Measurements from ENCODE around the gene PKHD1.

PKHD1 gene, protein sequence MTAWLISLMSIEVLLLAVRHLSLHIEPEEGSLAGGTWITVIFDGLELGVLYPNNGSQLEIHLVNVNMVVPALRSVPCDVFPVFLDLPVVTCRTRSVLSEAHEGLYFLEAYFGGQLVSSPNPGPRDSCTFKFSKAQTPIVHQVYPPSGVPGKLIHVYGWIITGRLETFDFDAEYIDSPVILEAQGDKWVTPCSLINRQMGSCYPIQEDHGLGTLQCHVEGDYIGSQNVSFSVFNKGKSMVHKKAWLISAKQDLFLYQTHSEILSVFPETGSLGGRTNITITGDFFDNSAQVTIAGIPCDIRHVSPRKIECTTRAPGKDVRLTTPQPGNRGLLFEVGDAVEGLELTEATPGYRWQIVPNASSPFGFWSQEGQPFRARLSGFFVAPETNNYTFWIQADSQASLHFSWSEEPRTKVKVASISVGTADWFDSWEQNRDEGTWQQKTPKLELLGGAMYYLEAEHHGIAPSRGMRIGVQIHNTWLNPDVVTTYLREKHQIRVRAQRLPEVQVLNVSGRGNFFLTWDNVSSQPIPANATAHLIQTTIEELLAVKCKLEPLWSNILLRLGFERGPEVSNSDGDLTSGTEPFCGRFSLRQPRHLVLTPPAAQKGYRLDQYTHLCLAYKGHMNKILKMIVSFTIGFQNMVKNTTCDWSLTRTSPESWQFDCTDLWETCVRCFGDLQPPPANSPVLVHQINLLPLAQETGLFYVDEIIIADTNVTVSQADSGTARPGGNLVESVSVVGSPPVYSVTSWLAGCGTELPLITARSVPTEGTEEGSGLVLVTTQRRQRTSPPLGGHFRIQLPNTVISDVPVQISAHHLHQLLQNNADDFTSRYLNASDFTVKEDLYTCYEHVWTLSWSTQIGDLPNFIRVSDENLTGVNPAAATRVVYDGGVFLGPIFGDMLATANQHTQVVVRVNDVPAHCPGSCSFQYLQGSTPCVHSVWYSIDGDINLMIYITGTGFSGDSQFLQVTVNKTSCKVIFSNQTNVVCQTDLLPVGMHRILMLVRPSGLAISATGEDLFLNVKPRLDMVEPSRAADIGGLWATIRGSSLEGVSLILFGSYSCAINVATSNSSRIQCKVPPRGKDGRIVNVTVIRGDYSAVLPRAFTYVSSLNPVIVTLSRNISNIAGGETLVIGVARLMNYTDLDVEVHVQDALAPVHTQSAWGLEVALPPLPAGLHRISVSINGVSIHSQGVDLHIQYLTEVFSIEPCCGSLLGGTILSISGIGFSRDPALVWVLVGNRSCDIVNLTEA (N-terminal part only)

DNA sequence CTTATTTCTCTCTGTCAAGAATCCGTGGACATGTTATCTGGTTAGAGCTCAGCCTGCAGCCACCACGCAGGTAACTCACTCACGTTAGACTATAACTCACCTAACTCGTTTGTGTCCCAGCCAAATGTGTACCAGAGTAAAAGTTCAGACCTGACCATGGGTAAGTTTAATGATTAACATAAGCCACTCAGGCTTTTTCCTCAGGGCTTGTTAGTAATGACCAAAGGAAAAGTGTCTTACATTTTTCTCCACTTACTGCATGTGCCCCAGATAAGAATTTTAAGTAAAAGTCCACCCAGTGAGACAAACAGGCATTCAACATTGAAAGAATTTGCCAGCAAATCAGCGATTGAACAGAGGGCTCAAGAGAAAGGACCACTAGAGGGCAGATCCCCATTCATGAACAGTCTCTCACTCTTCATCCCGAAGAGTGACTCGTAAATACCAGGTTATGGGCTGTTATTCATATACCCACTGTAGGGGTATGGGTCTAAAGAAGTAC lies at the start of gene PKHD1:
PKHD1 (minus strand) TSS at position 116 of the 502 bp plus-strand sequence. CDS start 2,680 bp downstream, outside the sequence.
- no peak within 1 kb of the TSS for H3K4me3 ChIP-seq (ENCODE audit: low read depth, low read length)

DNA sequence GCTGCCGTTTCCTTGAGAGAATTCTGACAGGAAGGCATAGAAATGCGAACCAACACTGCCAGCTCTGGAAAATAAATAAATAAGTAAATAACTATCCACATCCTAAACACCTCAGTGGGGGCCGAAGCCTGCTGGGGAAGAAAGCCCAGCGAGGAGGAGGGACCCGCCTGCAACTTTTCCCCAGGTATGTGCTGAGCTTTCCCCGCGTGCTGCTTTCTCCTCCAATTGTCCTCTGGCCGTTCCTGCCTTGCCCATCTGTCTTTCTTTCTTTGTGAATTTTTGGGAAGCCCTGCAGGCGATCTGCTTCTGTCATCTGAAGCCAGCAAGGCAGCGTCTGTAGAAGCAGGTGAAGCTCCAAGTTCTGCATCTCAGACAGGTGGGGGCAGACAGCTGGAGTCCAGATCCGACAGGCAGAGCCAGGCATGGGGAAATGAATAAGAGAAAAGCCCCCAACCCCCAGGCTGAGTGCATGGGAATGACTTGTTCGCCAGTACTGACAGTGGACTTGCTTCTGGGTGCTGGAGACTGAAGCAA lies 49.6 kb upstream of the PKHD1 start:
- no peak overlapping the region for H3K4me3 ChIP-seq (ENCODE audit: low read depth, low read length)

DNA sequence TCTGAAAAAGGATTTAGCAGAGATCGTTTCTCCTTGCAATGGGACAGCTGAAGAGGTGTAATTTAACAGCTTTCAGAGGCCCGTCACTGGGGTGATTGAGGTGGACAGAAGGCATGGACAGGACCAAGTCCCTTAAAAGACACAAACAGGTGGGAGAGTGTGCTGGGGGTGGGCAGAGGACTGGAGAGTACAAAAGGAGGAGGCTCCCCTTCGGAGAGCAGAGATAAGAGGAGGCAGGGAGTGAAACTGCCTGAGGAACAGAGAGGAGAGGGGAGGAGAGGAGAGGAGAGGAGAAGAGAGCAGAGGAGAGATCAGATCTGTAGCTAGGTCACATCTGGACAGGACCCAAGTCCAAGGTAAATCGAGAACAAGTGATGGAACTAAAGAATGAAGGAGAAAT lies 48.6 kb upstream of the PKHD1 start:
- no peak overlapping the region for H3K4me3 ChIP-seq (ENCODE audit: low read depth, low read length)

DNA sequence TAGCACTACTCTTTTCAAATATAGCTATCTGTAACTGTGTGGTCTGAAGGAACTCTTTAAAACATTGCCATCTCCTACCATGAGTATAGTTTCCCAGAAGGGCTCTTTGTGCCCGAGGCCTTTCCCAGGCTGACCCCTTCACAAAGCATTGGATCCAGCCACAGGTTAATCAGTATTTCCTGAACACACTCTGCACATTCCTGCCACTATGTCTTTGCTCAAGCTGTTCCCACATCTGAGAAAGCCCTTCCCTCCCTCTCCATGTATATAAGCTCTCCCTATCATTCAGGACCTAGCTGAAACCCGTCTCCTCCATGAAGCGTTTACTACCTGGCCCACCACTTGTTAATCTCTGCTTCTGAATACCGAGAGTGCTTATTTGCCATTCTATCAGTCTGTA lies 47.8 kb upstream of the PKHD1 start:
- no peak overlapping the region for H3K4me3 ChIP-seq (ENCODE audit: low read depth, low read length)

DNA sequence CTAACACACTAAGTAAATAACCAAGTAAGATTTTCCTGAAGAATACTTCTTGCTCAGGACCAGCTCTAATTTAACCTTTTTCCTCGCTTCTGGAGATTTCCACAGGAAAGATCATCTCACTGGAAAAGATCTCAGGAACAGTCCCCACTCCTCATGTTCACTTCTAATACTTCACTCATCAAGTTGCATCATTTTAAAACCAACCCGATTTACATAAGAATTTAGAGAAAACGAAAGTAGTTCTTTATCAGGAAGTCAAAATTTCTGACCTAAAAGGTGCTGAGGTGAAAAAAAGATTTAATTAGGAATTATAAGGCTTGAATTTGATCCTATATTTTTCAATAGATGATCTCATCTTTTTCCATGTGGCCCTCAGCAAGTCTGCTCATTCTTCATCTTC lies 46.6 kb upstream of the PKHD1 start:
- no peak overlapping the region for H3K4me3 ChIP-seq (ENCODE audit: low read depth, low read length)

DNA sequence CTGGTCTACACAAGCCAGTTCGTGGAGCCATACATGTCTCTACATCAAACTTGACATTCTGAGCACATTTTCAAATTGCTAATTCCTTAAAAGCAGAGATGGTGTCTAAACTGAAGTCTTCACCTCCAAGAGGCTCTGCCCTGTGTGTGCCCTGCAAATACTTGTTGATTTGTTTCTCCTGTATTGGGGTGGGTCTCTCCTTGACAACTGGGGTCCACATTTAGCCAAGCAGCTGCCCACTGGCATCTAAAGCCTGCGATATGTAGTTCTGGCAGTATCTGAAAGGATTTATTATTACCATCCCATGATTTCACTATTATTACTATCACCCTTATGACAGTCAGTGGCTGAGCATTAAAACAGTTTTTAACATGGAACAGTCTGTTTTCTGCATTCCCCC lies 45.9 kb upstream of the PKHD1 start:
- no peak overlapping the region for H3K4me3 ChIP-seq (ENCODE audit: low read depth, low read length)

DNA sequence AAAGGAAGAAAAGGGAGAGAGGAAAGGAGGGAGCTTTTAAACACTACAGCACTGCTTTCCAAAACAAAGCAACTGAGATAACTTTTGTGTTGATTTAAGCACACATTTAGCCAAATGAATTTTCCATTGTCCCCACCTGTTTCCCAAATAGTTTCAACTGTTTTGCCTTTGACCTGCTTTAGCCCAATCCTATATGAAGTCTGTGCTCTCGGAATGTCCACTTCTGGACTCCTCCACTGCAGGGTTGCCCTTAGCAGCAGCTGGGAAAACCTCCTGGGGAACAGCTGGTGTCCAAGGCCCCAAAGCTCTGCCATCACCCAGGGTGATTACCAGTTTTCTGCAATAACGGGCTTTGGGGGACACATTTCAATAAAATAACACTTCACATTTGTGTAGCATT lies 44.9 kb upstream of the PKHD1 start:
- no peak overlapping the region for H3K4me3 ChIP-seq (ENCODE audit: low read depth, low read length)

DNA sequence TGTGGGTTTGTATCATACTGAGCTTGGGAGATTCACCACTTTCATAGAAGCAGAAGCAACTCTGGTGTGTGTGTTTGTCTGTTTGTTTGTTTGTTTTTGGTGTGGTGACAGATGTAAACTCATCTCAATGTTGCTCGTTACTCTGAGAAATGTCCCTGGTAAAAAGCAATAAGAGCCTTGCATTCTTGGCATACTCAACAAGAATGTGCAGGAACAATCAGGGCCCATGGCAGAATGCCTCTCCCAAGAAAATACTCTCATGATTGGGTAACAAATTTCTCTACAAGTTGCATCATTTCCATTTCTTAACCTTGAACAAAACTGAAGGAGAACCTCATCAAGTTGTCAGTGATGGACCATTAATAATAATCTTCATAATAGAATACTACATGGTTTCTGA lies 43.0 kb upstream of the PKHD1 start:
- H3K4me3 ChIP-seq (ENCODE audit: low read depth, low read length), result no peak overlapping the region

DNA sequence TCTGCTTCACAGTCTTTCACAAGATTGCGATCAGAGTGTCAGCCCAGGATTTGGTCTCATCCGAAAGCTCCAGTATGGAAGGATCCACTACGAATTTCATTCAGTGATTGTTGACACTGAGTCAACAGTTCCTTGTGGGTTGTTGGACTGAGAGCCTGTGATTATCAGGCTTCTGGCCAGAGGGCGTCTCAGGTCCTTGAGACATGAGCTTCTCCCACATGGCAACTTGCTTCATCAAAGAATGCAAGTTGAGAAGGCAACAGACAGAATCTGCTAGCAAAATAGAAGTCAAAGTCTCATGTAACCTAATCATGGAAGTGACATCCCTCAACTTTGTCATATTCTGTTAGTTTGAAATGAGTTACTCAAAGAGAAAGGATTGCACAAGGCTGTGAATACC lies 40.5 kb upstream of the PKHD1 start:
- no peak overlapping the region for H3K4me3 ChIP-seq (ENCODE audit: low read depth, low read length)

DNA sequence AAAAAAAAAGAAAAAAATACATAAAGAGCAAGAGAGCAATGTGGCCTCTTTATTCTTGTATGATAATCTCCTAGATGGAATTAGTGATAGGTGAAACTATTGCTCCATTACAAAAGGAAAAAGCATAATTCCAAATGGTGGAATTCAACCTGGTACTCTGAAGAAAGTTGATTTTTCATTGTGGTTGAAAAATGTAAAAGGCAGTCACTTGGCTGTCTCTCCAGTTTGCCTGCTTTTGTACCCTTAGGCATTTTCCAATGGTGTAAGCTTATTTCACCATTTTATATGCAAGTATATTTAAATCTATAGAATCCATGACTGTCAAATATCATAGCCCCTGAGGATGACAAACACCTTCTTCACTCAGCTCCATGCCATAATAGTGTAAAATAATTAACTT lies 38.8 kb upstream of the PKHD1 start:
- no peak overlapping the region for H3K4me3 ChIP-seq (ENCODE audit: low read depth, low read length)

DNA sequence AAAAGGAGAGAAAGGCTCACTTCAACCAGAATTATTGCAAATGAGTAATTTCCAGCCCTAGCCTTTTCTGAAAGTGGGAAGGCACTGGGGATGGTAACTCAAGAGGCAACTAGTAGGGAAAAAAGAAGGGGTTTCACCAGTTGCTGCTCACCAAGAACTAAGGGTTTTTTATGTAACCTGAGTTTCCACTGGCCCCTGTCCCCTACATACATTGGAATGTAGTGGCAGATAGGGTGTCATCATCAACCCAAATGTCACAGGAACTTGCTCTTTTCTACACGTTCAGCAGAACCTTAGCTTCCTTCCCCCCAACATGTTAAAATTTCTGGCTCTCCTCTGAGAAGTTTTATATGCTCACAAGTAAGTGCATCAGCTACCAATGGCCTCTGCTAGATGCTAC lies 38.2 kb upstream of the PKHD1 start:
- no peak overlapping the region for H3K4me3 ChIP-seq (ENCODE audit: low read depth, low read length)

DNA sequence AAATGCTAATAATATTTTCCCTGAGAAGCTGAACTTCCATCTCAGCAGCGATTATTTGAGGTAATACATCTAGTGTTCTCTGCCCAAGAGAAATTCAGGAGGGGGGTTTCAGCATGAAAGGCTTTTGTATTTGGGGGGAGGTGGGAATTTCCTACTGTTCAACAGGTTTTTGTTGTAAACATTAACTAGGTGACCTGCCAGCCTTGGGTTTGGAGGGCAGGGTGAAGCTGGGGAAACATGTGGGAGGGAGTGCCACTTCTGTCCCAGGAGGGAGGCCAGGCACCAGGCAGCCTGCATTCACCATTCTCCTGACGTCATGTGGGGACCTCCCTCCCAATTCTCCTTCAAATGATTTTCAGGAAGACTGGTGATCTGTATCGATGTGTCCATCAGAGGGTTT lies 37.7 kb upstream of the PKHD1 start:
- H3K4me3 ChIP-seq (ENCODE audit: low read depth, low read length), result no peak overlapping the region

DNA sequence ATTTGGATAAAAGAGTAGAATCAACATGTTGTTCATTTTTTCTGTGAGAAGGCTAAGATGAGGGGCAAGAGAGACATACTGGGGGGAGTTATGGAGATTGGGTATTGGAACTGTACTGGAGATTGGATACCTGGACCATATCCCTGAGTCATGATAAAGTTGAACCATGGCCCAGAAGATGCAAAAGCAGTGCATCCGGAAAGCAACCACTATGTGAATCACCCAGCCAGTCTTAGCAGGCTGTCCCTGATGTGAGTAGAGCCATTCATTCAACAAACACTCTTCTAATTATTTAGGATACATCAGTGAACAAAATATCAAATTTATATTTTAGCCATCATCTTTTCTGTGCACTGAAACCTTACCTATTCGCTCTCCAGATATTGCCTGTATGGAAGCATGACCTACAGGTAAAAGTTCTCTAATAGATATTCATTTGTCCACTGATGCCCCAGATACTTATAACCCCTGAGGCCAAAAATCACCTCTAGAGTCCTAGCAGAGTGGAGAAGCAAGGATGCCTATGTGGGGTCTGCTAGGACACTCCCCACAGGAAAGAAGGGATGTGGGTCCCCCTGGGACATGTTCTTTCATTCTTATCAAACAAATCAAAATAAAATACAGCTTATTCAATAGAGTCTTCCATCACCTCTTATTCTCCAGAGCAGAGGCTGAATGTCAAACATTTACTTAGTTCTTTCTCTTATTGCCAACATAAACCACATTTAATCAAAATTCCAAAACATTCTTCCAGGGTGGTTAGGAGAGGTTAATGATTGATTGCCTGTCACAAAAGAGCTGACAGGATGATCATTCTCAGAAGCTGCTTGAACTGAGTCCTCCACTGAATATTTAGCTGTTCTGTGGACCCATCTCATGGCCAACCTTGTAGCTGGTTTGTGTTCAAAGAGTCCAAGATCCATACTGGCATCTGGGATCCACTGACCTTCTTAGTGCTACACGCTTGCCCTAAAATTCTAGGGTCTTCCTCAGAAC lies 37.0 kb upstream of the PKHD1 start:
- H3K4me3 ChIP-seq (ENCODE audit: low read depth, low read length), result no peak overlapping the region

DNA sequence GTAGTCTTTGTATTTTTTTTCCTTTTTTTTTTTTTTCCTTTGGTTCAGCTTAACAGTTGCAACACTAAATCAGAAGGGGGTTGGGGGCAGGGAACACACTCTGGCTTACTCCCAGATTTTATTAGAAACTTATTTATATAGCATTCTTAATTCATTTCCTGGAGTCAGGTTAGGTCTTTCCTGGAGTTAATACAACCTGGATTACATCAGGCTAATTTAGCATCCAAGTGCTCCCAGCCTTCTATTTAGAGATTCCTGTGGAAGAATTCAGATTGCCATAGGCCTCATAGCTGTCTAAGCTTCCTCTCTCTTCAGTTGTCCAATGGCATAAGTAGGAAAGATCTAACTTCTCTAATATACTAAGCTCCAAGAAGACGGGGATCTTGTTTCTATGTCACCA lies 35.8 kb upstream of the PKHD1 start:
- no peak overlapping the region for H3K4me3 ChIP-seq (ENCODE audit: low read depth, low read length)

DNA sequence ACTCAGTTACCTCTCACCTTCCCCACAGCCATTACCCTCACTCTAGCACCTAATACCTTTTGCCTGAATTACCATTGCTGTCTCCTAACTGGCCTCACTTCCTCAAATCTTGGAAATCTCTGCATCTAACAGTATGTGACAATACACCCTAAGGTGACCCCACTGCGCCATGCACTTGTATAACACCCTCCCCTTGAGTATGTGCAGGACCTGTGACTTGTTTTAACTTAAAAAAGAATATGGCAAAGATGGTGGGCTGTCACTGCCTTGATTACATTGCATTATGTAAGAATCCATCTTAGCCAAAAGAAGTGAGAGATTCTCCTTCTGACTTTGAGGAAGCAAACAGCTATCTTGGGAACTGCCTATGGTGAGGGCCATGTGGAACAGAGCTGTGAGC lies 29.9 kb upstream of the PKHD1 start:
- H3K4me3 ChIP-seq (ENCODE audit: low read depth, low read length), result no peak overlapping the region

DNA sequence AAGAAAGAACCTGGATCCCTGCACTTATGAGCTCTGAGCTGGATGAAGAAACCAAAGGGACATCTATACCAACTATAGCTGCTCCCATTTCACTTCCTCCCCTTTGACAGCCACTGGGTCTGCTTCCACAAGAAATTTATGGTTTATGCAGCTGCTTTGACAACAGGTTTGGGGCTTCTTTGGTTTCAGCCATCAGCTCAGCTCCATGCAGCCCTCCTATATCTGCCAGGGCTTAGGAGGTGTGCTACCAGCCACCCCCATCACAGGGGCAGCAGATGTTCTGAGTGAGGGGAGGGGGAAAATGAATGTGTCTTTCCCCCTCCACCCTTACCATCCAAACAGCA lies 29.2 kb upstream of the PKHD1 start:
- H3K4me3 ChIP-seq (ENCODE audit: low read depth, low read length), result no peak overlapping the region

DNA sequence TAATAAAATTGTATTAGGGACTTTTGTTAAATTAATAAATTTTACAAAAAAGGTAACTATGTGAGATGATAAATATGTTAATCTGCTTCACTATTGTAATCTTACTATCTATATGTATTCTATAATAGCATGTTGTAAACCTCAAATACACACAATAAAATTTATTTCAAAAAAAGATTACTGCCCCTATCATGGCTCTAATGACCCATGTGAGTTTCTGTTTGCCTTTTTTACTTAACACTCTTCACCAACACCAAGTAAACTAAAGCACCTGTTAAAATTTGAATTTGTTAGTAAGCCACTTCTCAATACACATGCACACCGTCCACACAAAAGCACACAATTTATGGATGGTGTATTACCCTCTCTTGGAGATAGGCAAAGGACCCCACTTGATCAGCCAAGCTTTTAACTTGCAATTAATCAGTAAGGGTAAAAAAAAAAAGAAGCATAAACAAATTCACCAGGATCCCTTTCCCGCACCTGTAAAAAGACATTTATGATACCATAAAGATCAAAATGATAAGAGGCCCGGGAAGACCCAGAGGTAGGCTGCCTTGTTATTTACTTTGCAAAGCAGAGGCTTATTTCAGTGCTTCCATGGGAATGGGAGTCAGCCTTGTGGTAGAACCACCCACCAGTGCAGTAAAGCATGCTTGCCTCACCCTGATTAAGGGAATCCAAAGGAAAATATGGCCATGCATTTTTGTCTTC lies 28.6 kb upstream of the PKHD1 start:
- H3K4me3 ChIP-seq (ENCODE audit: low read depth, low read length), result no peak overlapping the region

DNA sequence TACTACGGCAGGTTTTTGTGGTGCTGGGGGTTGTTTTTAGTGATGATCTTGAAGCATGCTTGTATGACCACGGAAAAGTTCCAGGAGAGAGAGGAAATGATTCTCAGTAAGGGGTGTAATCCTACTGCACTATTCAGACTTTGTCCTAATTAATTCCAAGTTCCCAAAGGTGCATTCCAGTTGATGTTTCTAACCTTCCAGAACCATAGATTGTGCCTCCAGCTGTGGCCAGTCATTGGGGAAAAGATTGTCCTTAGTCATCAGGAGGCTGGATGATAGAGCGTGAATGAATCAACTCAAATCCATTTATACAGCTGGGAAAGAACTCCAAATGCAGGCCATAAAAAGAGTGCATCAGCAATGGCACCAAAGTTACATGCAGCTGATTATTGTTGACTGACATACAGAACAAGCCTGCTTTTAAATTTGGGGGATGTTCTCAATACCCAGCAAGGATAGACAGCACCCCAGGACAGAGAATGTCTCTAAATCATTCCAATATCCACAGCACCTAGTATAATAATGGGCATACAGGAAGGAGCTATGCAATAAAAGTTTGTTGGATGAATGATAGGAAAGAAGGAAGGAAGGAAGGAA lies 27.8 kb upstream of the PKHD1 start:
- no peak overlapping the region for H3K4me3 ChIP-seq (ENCODE audit: low read depth, low read length)

DNA sequence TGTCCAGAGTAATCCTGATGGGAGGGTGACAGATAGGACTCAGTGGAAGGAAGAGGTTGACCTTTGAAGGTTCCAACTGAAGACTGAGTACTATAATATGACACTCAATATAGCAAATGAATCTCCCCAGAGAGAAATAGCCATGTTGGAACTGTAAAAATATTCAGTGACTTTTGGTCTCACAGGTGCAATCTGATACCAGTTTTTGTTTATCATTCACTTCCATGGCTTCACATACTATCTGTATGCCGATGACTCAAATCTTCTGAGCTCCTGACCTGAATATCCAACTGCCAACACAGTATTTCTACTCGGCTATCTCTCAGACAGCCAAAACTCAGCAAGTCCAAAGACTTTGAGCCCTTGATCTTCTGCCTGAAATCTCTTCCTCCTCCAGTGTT lies 21.8 kb upstream of the PKHD1 start:
- H3K4me3 ChIP-seq (ENCODE audit: low read depth, low read length), result no peak overlapping the region
